K562 (cell line): ENCODE data around the gene DOCK3. TPM values are rescaled to one million over a fixed set of nuclear protein-coding genes. Genes with fewer than 3 reads are reported as not detected.
"Not testable (repeated sequence)": the region's sequence is repeated elsewhere in the genome, so short reads cannot be mapped to it uniquely, and the experiment has no call there.

Source experiments
- ATAC-seq: fragments of 200-7000 bp; cut with Tn5 transposase; 3 replicates; pipeline ENCODE4 v1.9.1; 2020; ENCODE audit warnings: moderate library complexity
- BruUV-seq: library from RNA; stranded (reverse); fragments of 400-500 nt; replicated peaks from 2 replicates; lab custom pipeline; 2021; lab: Mats Ljungman, UMichigan
- CTCF ChIA-PET: fragments of 300-600 bp; formaldehyde crosslinking; extraction: SDS; loops from one replicate; lab custom pipeline; 2021; ENCODE audit warnings: low intra/inter-chr PET ratio; lab: Yijun Ruan, JAX
- POLR2A ChIA-PET: fragments of 300-600, 350-650 bp; sonication (Branson Sonifier 250); formaldehyde crosslinking; extraction: SDS; loops from one replicate; lab custom pipeline; 2021; ENCODE audit warnings: antibody characterized with exemption, inconsistent platforms; lab: Yijun Ruan, JAX
- DNase-seq, 4 experiments: peaks; one replicate each; pipeline versions ENCODE4 v3.0.0 to v3.0.0-alpha.2; 2011 to 2018; ENCODE audit warnings: low spot score in 3 of 4, mixed read lengths in 3 of 4; ENCODE audit errors: extremely low read depth in 1 of 4
- FAIRE-seq: peaks from 2 replicates; lab custom pipeline; 2011; peaks lifted over from hg19 to GRCh38; lab: Jason Lieb, UNC
- H2AFZ ChIP-seq: 2 replicates; pipeline ENCODE4 v1.6.0; 2011; ENCODE audit warnings: low read depth, low read length, control low read depth, inconsistent platforms
- H3K27ac ChIP-seq: fragments of 200-600 bp; 3 replicates; pipeline ENCODE4 v1.8.0; 2011; ENCODE audit warnings: low read depth, mild to moderate bottlenecking, control low read depth, inconsistent platforms, low read length, moderate library complexity, mixed read lengths; ENCODE audit errors: extremely low read depth
- H3K27me3 ChIP-seq, 2 experiments: fragments of 300-600 bp in 1 of 2; 2 replicates in 1 of 2; 3 replicates in 1 of 2; pipeline versions ENCODE4 v1.6.0 to v1.8.0; 2011; ENCODE audit warnings: inconsistent platforms in 2 of 2, low read length in 2 of 2, mild to moderate bottlenecking in 1 of 2, mixed read lengths in 1 of 2, moderate library complexity in 1 of 2; ENCODE audit not compliant: control insufficient read depth in 2 of 2, insufficient read depth in 2 of 2
- H3K36me3 ChIP-seq: fragments of 300-600 bp; 3 replicates; pipeline ENCODE4 v1.8.0; 2011; ENCODE audit warnings: mild to moderate bottlenecking, low read length, inconsistent platforms; ENCODE audit not compliant: control insufficient read depth, insufficient read depth
- H3K4me1 ChIP-seq, 2 experiments: fragments of 200-600 bp in 1 of 2; replicated peaks in 1 of 2; 2 replicates in 1 of 2; 3 replicates in 1 of 2; pipeline versions ENCODE4 v1.5.1 to v1.8.0; 2011; ENCODE audit warnings: inconsistent platforms in 2 of 2, low read length in 2 of 2, mild to moderate bottlenecking in 1 of 2, mixed read lengths in 1 of 2, moderate library complexity in 1 of 2; ENCODE audit not compliant: control insufficient read depth in 2 of 2, insufficient read depth in 2 of 2
- H3K4me2 ChIP-seq: 2 replicates; pipeline ENCODE4 v1.6.1; 2011; ENCODE audit warnings: low read length, control low read depth, inconsistent platforms, mixed read lengths; ENCODE audit not compliant: insufficient read depth
- H3K4me3 ChIP-seq: fragments of 200-600 bp; sonication (generic), shearing (Covaris generic); 2 replicates; pipeline ENCODE4 v1.5.1; 2016; ENCODE audit warnings: control low read depth, inconsistent platforms
- H3K79me2 ChIP-seq: fragments of 200-600 bp; 3 replicates; pipeline ENCODE4 v1.8.0; 2011; ENCODE audit warnings: low read length, inconsistent platforms; ENCODE audit not compliant: control insufficient read depth, insufficient read depth
- H3K9ac ChIP-seq, 2 experiments: 2 replicates each; pipeline versions ENCODE4 v1.6.0 to v1.6.1; 2011; ENCODE audit warnings: low read depth in 2 of 2, low read length in 2 of 2, control low read depth in 1 of 2, inconsistent platforms in 1 of 2, mild to moderate bottlenecking in 1 of 2, mixed read lengths in 1 of 2; ENCODE audit not compliant: insufficient read depth in 1 of 2
- H3K9me1 ChIP-seq: one replicate; pipeline ENCODE4 v1.6.0; 2011; ENCODE audit warnings: inconsistent platforms, mild to moderate bottlenecking, low read length, moderate library complexity; ENCODE audit not compliant: control insufficient read depth, insufficient read depth
- H3K9me3 ChIP-seq: replicated peaks from 2 replicates; pipeline ENCODE4 v1.5.1; 2011; ENCODE audit warnings: low read depth, low read length, inconsistent platforms; ENCODE audit not compliant: control insufficient read depth, insufficient read depth
- H4K20me1 ChIP-seq: replicated peaks from 2 replicates; pipeline ENCODE4 v1.6.1; 2011; ENCODE audit warnings: low read length, inconsistent platforms, mixed read lengths; ENCODE audit not compliant: control insufficient read depth, insufficient read depth
- ATF3 ChIP-seq, 2 experiments: fragments of 450-650 bp in 1 of 2; sonication (generic) in 1 of 2; formaldehyde crosslinking in 1 of 2; IDR thresholded peaks in 1 of 2; conservative IDR thresholded peaks in 1 of 2; 2 replicates each; pipeline versions ENCODE4 v1.6.1 to v1.8.1; 2016 to 2023; ENCODE audit warnings: mild to moderate bottlenecking in 2 of 2, moderate library complexity in 2 of 2, inconsistent platforms in 1 of 2, missing genetic modification reagents in 1 of 2
- C11orf30 ChIP-seq: fragments of 450-650 bp; IDR thresholded peaks from 2 replicates; pipeline ENCODE4 v1.6.1; 2016; ENCODE audit warnings: low read depth, mild to moderate bottlenecking
- CEBPB ChIP-seq: fragments of 450-650 bp; IDR thresholded peaks from 2 replicates; pipeline ENCODE4 v1.6.1; 2016; ENCODE audit warnings: missing genetic modification characterization, missing compliant biosample characterization
- HMBOX1 ChIP-seq: sonication (generic); IDR thresholded peaks from 2 replicates; pipeline ENCODE4 v1.6.1; 2016
- MAFF ChIP-seq: IDR thresholded peaks from 2 replicates; pipeline ENCODE4 v1.6.1; 2012; ENCODE audit warnings: low read length, improper control_type of control experiment
- NFE2 ChIP-seq: IDR thresholded peaks from 2 replicates; pipeline ENCODE4 v1.6.1; 2014; ENCODE audit warnings: antibody characterized with exemption, low read depth
- TRIM24 ChIP-seq, 2 experiments: fragments of 450-650 bp; IDR thresholded peaks; 2 replicates each; pipeline ENCODE4 v1.6.1; 2016
- ZBTB40 ChIP-seq, 2 experiments: fragments of 450-650 bp in 1 of 2; sonication (generic) in 1 of 2; formaldehyde crosslinking in 1 of 2; IDR thresholded peaks; 2 replicates each; pipeline versions ENCODE4 v1.7.1 to v1.9.0; 2016 to 2022; ENCODE audit warnings: inconsistent platforms in 1 of 2, mild to moderate bottlenecking in 1 of 2, missing genetic modification reagents in 1 of 2
- ZNF384 ChIP-seq: IDR thresholded peaks from 2 replicates; pipeline ENCODE4 v1.6.1; 2012; ENCODE audit warnings: low read depth, low read length, improper control_type of control experiment
- WGBS: fragments of 100-300 bp; shearing (Covaris generic); methylation state at CpG from one replicate; pipeline ENCODE4 v1.1.6; 2016; ENCODE audit warnings: low coverage, mixed read lengths; ENCODE audit not compliant: insufficient coverage; ENCODE audit errors: missing lambda C conversion rate; 5-methylcytosine and 5-hydroxymethylcytosine counted together
- in situ Hi-C: fragments of 300-500 bp; cut with MboI; formaldehyde crosslinking; loops from 4 replicates; pipeline ENCODE4 v1.15.0; 2018; ENCODE audit warnings: inconsistent platforms, mixed read lengths
- intact Hi-C: fragments of 100-400 bp; cut with micrococcal nuclease; formaldehyde crosslinking; loops from 2 replicates; pipeline ENCODE4 v1.14.2; 2022
- polyA plus RNA-seq, 8 experiments: library from polyadenylated mRNA; depleted of rRNA in 4 of 8; stranded (reverse) in 5 of 8; unstranded in 3 of 8; fragments of >200 nt; fragmentation: Nextera tagmentation in 2 of 8; fragmentation: Illumina TruSeq in 1 of 8; extraction: Ambion mirVana in 2 of 8; extraction: Trizol in 1 of 8; gene quantifications; 2 replicates each; pipeline versions ENCODE4 v1.2.1 to v1.2.3, GENCODE V29; 2011 to 2014; ENCODE audit warnings: inconsistent platforms in 1 of 8, missing spikeins in 1 of 8
- total RNA-seq, 7 experiments: library from RNA; depleted of rRNA in 6 of 7; stranded (reverse); fragments of >200 nt in 6 of 7; fragmentation: Illumina TruSeq in 2 of 7; extraction: Trizol in 2 of 7; gene quantifications; 2 replicates each; pipeline versions ENCODE4 v1.2.1 to v1.2.3, GENCODE V29; 2011 to 2021; ENCODE audit warnings: low replicate concordance in 1 of 7

DOCK3 gene
- total and polyA plus RNA-seq, 9 of the 15 experiments (the other 6 are each of a cell fraction or from before 2014, with no cell fraction given), result under 0.01 to 0.03 (median 0.01) TPM; not detected in 4

- WGBS, result 3% methylated on average over 4 of the region's 6 CpGs
- H2AFZ ChIP-seq; H3K4me3 ChIP-seq; ATAC-seq; BruUV-seq; H3K27me3 ChIP-seq; FAIRE-seq; H3K9me3 ChIP-seq; in situ Hi-C loops; H3K27ac ChIP-seq; TF ChIP-seq ATF3 (CRISPR knock-in tag; conservative IDR thresholded peaks at IDR 0.05); ZBTB40 (CRISPR knock-in tag; IDR thresholded peaks at IDR 0.05): not testable (repeated sequence)
- Histone ChIP-seq H3K79me2 (peaks cover 48% of the 10 kb centered on the region), H3K9ac (0 out of 4 replicates have a peak overlapping the region, but pooled peaks of 1 of the 2 experiments have one; percentile 25), H3K9me1 (peaks cover 14% of the 10 kb centered on the region), H3K4me1 (peaks cover 22 to 27% of the 10 kb centered on the region in 2 experiments), H3K4me2 (peak overlapping the region; percentile 83), H3K36me3 (peaks cover 39% of the 10 kb centered on the region), H4K20me1 (peaks cover 17% of the 10 kb centered on the region; the same call in 1 of the 2 replicates)
- intact Hi-C loops, result loop anchor here (5.0 to 10.0 kb wide), 2 partner anchors 295 to 772 kb away; partner anchors contain the start of genes CISH and MAPKAPK3
- peak in 2 of 4 experiments; percentile 15 to 34 for DNase-seq
- POLR2A ChIA-PET, result interaction anchor here (0.6 to 1.6 kb wide), 3 partner anchors 9 to 332 kb away, joined by 3 to 4 read pairs (median 3); no protein-coding TSS in a partner anchor
- CTCF ChIA-PET, result interaction anchor here (0.7 kb wide), 1 partner anchor 382 kb away, joined by 4 read pairs; no protein-coding TSS in a partner anchor
- TF ChIP-seq HMBOX1 (peak; percentile 63), CEBPB (peak; percentile 95), ZNF384 (peak; percentile 80), TRIM24 (IDR thresholded peaks at IDR 0.05) (0 out of 4 replicates have a peak, but pooled peaks of 1 of the 2 experiments have one; percentile 35), MAFF (peak; percentile 11; the same call in 1 of the 2 replicates), NFE2 (peak; percentile 77), ATF3 (IDR thresholded peaks at IDR 0.05) (0 out of 2 replicates have a peak, but pooled peaks have one; percentile 22), C11orf30 (peak; percentile 40; the same call in 1 of the 2 replicates), ZBTB40 (IDR thresholded peaks at IDR 0.05) (peak; percentile 20; the same call in 1 of the 2 replicates)
These were observed 712.6 kb downstream of the DOCK3 start for GRCh38 chr3:51387281-51387680.
